SU-DHL-6 (cell line): ENCODE data around the gene CDK11A.

Experiments used
- H2AFZ ChIP-seq: fragments of 200-600 bp; sonication (generic); 2 replicates; pipeline ENCODE4 v1.6.1; 2014; ENCODE audit warnings: low read depth, mild to moderate bottlenecking, moderate library complexity, mixed read lengths, antibody characterized with exemption, low read length; ENCODE audit not compliant: severe bottlenecking
- H3F3A ChIP-seq: fragments of 200-600 bp; shearing (Covaris generic); 2 replicates; pipeline ENCODE4 v1.6.0; 2016; ENCODE audit warnings: antibody characterized with exemption, mild to moderate bottlenecking; ENCODE audit not compliant: insufficient read depth
- H3K27ac ChIP-seq: fragments of 200-600 bp; sonication (generic); 2 replicates; pipeline ENCODE4 v1.5.1; 2016; ENCODE audit warnings: low read depth, mild to moderate bottlenecking, low read length, moderate library complexity, mixed read lengths
- H3K27me3 ChIP-seq: fragments of 200-600 bp; sonication (generic), shearing (Covaris generic); 2 replicates; pipeline ENCODE4 v1.6.0; 2014; ENCODE audit warnings: mild to moderate bottlenecking, low read length
- H3K36me3 ChIP-seq: fragments of 200-600 bp; sonication (generic); 2 replicates; pipeline ENCODE4 v1.6.1; 2014; ENCODE audit warnings: mild to moderate bottlenecking, low read length, mixed read lengths
- H3K4me2 ChIP-seq: fragments of 300-600, 200-600 bp; shearing (Covaris generic), sonication (generic); 2 replicates; pipeline ENCODE4 v1.6.0; 2014; ENCODE audit warnings: low read length, low read depth, mild to moderate bottlenecking; ENCODE audit not compliant: poor library complexity, severe bottlenecking
- H3K4me3 ChIP-seq: fragments of 200-600 bp; sonication (generic); 2 replicates; pipeline ENCODE4 v1.5.1; 2014; ENCODE audit warnings: antibody characterized with exemption, low read length, mild to moderate bottlenecking, mixed read lengths; ENCODE audit not compliant: insufficient read depth, poor library complexity, severe bottlenecking
- H3K79me2 ChIP-seq: fragments of 200-600 bp; sonication (generic); 2 replicates; pipeline ENCODE4 v1.6.1; 2014; ENCODE audit warnings: mild to moderate bottlenecking, low read length, moderate library complexity; ENCODE audit not compliant: insufficient read depth
- H3K9ac ChIP-seq: fragments of 200-600 bp; sonication (generic); 2 replicates; pipeline ENCODE4 v1.7.0; 2014; ENCODE audit warnings: mild to moderate bottlenecking, low read length
- H3K9me2 ChIP-seq: fragments of 200-600 bp; sonication (generic); replicated peaks from 2 replicates; pipeline ENCODE4 v1.6.1; 2014; ENCODE audit warnings: low read length; ENCODE audit not compliant: insufficient read depth
- H3K9me3 ChIP-seq: fragments of 200-600 bp; sonication (generic); 2 replicates; pipeline ENCODE4 v1.6.1; 2014; ENCODE audit warnings: low read length, mixed read lengths; ENCODE audit not compliant: insufficient read depth
- H4K20me1 ChIP-seq: fragments of 200-600 bp; sonication (generic); 2 replicates; pipeline ENCODE4 v1.6.1; 2014; ENCODE audit warnings: low read depth, mild to moderate bottlenecking, antibody characterized with exemption, low read length, moderate library complexity, mixed read lengths
- CTCF ChIP-seq: fragments of 200-600 bp; sonication (generic); IDR thresholded peaks from one replicate; pipeline ENCODE4 v1.5.1; 2017; ENCODE audit warnings: antibody characterized with exemption, mild to moderate bottlenecking, low read length, moderate library complexity; ENCODE audit not compliant: insufficient read depth, poor library complexity, severe bottlenecking
- EZH2phosphoT487 ChIP-seq: fragments of 200-600 bp; sonication (generic), shearing (Covaris generic); conservative IDR thresholded peaks from 2 replicates; pipeline ENCODE4 v1.6.1; 2018; ENCODE audit warnings: mild to moderate bottlenecking, antibody characterized with exemption, low read length, moderate library complexity, mixed read lengths

CDK11A gene

DNA sequence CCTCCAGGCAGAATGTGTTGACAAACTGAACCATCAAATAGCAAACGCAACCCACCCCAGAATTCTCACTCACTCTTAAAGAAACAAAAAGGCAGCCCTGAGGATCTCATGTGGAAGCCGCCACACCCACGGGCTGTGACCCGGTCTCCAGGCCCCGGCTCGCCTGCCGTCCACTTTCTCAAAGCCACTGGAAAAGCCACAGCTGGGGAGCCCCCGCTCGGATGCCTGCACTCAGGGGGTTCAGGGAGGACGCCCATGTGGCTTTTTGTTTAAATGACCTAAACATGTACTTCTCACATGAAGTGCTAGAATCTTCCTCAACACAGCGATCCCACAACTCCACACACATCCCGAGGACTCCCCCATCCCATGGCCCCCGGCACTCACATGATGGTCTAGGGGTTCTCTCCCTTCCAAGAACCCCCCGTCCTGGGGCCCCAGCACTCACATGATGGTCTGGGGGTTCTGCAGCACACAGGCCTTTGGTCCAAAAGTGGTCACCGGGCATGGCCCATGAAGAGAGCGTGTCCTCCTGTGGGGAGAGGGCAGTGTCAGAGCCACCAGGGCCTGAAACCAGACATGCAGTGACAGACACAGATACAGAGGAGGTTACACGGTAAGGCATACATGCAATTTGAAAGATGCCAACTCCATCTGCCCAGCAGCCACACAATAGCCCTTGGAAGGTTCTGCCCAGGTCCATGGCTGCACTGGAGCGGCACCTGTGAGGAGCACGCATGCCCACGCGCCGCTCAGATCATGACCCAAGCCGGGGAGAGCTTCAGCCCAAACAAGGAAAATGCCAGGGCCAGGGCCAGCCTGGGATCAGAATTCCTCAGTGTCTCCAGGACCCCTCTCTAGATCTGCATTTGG, 37.6 kb upstream of the CDK11A start:
- H3K4me2 ChIP-seq: no peak overlapping the region

GRCh38 chr1:1760715-1761114, 36.6 kb upstream of the CDK11A start:
- peaks cover 7% of the 10 kb centered on the region; the same call in 1 of the 2 replicates for H3K36me3 ChIP-seq
- H3K4me3 ChIP-seq: no peak overlapping the region
- H2AFZ ChIP-seq: no peak overlapping the region
- H3K9ac ChIP-seq: no peak overlapping the region
- no peaks in the 10 kb centered on the region for H3K27me3 ChIP-seq
- no peaks in the 10 kb centered on the region; the same call in 1 of the 2 replicates for H4K20me1 ChIP-seq
- no peak for TF ChIP-seq CTCF
- no peak for TF ChIP-seq EZH2phosphoT487
- no peak overlapping the region for H3K27ac ChIP-seq
- H3F3A ChIP-seq: no peaks in the 10 kb centered on the region
- no peaks in the 10 kb centered on the region for H3K9me3 ChIP-seq
- H3K9me2 ChIP-seq: no peaks in the 10 kb centered on the region
- no peak overlapping the region for H3K4me2 ChIP-seq
- H3K79me2 ChIP-seq: peaks cover 61% of the 10 kb centered on the region

More for the DNA sequence above, 37.6 kb upstream of the CDK11A start:
- Histone ChIP-seq H3F3A (no peaks in the 10 kb centered on the region), H3K27ac (no peak overlapping the region), H3K79me2 (peaks cover 71% of the 10 kb centered on the region), H3K9me2 (no peaks in the 10 kb centered on the region), H4K20me1 (no peaks in the 10 kb centered on the region; the same call in 1 of the 2 replicates), H3K9me3 (no peaks in the 10 kb centered on the region), H2AFZ (no peak overlapping the region), H3K27me3 (no peaks in the 10 kb centered on the region), H3K4me3 (no peak overlapping the region), H3K36me3 (peaks cover 7% of the 10 kb centered on the region; the same call in 1 of the 2 replicates), H3K9ac (no peak overlapping the region)
- TF ChIP-seq CTCF (no peak), EZH2phosphoT487 (no peak)

GRCh38 chr1:1760345-1760650, 36.1 kb upstream of the CDK11A start:
- TF ChIP-seq CTCF: no peak
- no peak for TF ChIP-seq EZH2phosphoT487
- peaks cover 57% of the 10 kb centered on the region for H3K79me2 ChIP-seq
- no peak overlapping the region for H3K27ac ChIP-seq
- H4K20me1 ChIP-seq: no peaks in the 10 kb centered on the region; the same call in 1 of the 2 replicates
- H3F3A ChIP-seq: no peaks in the 10 kb centered on the region
- H2AFZ ChIP-seq: no peak overlapping the region
- H3K9ac ChIP-seq: no peak overlapping the region
- no peak overlapping the region for H3K4me2 ChIP-seq
- no peaks in the 10 kb centered on the region for H3K27me3 ChIP-seq
- H3K9me2 ChIP-seq: no peaks in the 10 kb centered on the region
- peaks cover 7% of the 10 kb centered on the region; the same call in 1 of the 2 replicates for H3K36me3 ChIP-seq
- H3K4me3 ChIP-seq: no peak overlapping the region
- no peaks in the 10 kb centered on the region for H3K9me3 ChIP-seq
